HG03064 (cell line): Measurements from ENCODE around the gene SLC15A1.

Experiments
- ATAC-seq: cut with Tn5 transposase; IDR thresholded peaks from one replicate; pipeline ENCODE4 v1.9.1; 2021; ENCODE audit warnings: low read depth; ENCODE audit not compliant: unreplicated experiment

The SLC15A1 gene

GRCh38 chr13:98707281-98707999, 45.0 kb downstream of the SLC15A1 start:
- ATAC-seq, result peak; percentile 55

- ATAC-seq, result peak; percentile 67
Measured at GRCh38 chr13:98706446-98707110, 45.9 kb downstream of the SLC15A1 start.

- ATAC-seq, result no peak
Measured at GRCh38 chr13:98697791-98698190, 54.7 kb downstream of the SLC15A1 start.

GRCh38 chr13:98693756-98694155, 58.7 kb downstream of the SLC15A1 start:
- ATAC-seq, result no peak

GRCh38 chr13:98691360-98691759, 61.1 kb downstream of the SLC15A1 start:
- ATAC-seq, result no peak

- no peak for ATAC-seq
Measured at GRCh38 chr13:98690348-98691022, 62.0 kb downstream of the SLC15A1 start.

- ATAC-seq, result no peak
Measured at GRCh38 chr13:98689347-98689968, 63.0 kb downstream of the SLC15A1 start.

- no peak for ATAC-seq
Measured at GRCh38 chr13:98688373-98688772, 64.1 kb downstream of the SLC15A1 start.

- no peak for ATAC-seq
Measured at GRCh38 chr13:98687319-98687718, 65.2 kb downstream of the SLC15A1 start.

GRCh38 chr13:98686270-98686669, 66.2 kb downstream of the SLC15A1 start:
- ATAC-seq, result no peak

GRCh38 chr13:98685146-98685545, 67.3 kb downstream of the SLC15A1 start:
- ATAC-seq, result no peak

GRCh38 chr13:98681049-98681448, 71.4 kb downstream of the SLC15A1 start:
- ATAC-seq, result no peak

- ATAC-seq, result no peak
Measured at GRCh38 chr13:98678741-98679140, 73.7 kb downstream of the SLC15A1 start.

GRCh38 chr13:98677398-98677797, 75.1 kb downstream of the SLC15A1 start:
- no peak for ATAC-seq

GRCh38 chr13:98676239-98676638, 76.2 kb downstream of the SLC15A1 start:
- ATAC-seq, result no peak

- ATAC-seq, result no peak
Measured at GRCh38 chr13:98675837-98676236, 76.6 kb downstream of the SLC15A1 start.

- no peak for ATAC-seq
Measured at GRCh38 chr13:98675066-98675465, 77.4 kb downstream of the SLC15A1 start.

GRCh38 chr13:98672947-98673613, 79.4 kb downstream of the SLC15A1 start:
- peak; percentile 82 for ATAC-seq

- no peak for ATAC-seq
Measured at GRCh38 chr13:98668155-98668554, 84.3 kb downstream of the SLC15A1 start.

GRCh38 chr13:98665638-98665995, 86.9 kb downstream of the SLC15A1 start:
- ATAC-seq, result no peak
